ENCODE measurements around the gene CHGA.

Gene CHGA

DNA sequence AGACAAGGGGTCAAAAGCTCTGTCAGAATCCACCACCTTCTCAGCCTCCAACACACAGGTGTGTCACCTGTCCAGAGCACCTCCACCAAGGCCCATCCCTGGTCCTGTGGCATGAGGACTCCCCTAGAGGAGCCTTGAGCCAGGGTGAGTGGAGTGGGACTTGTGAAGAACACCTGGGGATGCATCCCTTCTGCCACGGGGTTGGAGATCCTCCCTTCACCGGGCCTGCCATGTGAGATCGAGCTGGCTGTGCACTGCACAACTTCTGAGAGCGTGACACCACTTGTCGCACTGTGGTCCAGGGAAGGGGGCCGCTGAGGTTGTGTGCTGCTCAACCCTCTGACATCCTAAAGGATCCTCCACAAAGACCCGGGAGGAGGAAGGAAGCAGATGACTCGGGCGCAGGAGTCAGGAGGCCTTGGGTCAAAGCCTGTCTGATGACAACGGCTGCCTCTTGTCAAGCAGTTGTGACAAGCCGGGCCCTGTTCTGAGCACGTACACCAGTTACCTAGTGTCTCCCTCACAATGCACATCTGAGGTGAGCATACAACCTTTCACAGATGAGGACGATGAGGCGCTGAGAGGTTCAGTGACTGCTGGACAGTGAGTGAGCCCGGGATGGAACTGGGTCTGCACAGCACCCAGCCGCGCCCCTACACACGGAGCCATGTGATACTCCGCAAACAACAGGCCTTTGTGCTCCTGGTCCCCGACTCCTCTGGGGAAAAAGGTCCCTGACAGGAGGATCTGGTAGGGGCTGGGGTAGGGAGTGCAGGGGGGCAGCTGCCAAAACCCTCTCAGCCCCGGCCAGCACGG lies 35.6 kb downstream of the CHGA start:
- FAIRE-seq (no peak), DNase-seq (ENCODE audit: extremely low spot score, insufficient read length, low read depth) (no peak)

- DNase-seq (ENCODE audit: extremely low spot score, insufficient read length, low read depth) = no peak
- no peak for FAIRE-seq
Measured at GRCh38 chr14:92959189-92959531, 36.2 kb downstream of the CHGA start.

- DNase-seq (ENCODE audit: extremely low spot score, insufficient read length, low read depth) (no peak), FAIRE-seq (no peak)
Measured at GRCh38 chr14:92959761-92960680, 37.1 kb downstream of the CHGA start.

DNA sequence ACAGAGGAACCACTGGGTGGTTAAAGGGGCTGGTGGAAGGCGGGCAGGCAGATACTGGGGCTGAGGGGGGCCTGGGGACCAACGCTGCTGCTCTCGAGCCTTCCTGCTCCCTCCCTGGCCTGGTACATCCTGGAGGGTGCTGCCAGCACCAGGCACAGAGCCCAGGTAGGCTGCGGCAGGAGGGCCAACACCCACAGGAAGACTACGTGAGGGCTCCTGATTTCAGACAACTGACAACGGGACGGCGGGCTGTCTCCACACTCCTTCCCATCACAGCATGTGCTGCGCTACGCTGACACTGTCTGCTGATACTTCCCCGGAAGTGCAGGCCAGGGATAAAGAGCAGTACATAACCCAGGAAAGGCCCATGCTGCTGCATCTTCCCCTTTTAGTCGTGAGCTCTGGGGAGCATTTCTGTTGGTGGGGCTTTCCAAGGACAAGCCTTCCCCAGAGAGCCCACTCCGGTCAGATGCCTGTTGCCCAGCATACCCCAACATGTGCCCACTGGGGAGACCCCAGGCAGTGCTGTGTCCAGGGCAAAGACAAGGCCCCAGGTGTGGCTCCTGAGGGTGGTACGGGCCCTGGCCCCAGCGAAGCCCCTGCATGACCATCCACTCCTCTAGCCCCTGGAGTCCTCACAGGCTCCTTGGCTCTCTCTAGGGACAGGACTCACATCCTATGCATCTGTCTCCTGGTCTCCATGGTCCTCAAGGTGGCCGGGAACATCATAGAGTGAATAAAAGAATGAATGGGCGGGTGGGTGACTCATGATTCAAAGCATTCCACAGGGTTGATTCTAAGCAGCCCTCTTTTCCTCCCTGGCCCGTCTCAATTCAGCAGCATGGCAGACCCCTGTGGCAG lies 38.0 kb downstream of the CHGA start:
- FAIRE-seq (no peak), DNase-seq (ENCODE audit: extremely low spot score, insufficient read length, low read depth) (no peak)

- no peak for DNase-seq (ENCODE audit: extremely low spot score, insufficient read length, low read depth)
- FAIRE-seq = no peak
Measured at GRCh38 chr14:92961567-92961855, 38.6 kb downstream of the CHGA start.

DNA sequence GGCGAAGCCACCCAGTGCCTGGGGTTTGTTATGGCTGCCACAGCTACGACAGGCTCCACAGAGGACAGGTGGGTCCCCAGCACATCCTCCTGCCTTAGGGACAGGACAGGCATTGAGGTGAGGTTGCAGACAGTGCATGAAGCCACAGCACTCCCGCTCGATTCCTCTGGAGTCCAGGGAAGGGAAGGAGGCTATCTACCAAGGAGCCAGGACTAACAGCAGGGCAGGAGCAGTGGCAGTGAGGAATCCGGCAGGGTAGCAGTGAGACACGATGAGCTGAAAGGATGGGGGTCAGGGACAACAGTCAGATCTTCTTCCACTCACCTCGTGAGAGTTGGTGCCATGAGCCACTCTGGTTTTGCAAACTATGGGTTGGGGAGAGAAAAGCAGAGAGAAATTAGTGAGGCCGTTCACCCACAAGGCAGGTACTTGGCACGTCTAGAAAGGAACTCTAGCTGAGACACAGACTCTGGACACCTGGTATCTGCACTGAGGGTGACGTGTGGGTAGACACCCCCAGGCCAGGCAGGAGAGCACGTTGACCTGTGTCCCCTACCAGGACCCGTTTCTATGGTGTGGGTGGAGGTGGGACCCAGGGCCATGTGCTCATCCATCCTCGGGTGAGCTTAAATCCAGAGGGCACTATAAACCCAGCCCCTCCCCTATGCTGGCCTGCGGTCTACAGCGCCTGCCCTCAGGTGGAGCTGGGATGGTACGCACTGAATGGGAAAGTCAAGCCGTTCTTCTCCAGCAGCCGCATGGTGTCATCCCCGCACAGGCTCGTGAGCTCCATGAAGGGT lies 39.3 kb downstream of the CHGA start:
- no peak for DNase-seq (ENCODE audit: extremely low spot score, insufficient read length, low read depth)
- FAIRE-seq = no peak

DNA sequence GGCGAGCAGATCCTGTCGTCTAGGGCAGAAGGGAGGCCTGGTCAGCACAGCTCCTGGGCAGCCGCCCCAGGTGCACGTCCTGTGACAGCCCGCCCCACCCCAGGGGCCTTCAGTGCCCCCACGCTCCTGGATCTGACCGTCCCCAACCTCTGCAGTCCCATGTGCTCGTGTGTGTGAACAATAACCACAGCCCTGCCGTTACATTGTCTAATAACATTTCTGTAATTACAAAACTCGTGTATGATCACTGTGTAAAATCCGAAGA lies 39.8 kb downstream of the CHGA start:
- DNase-seq (ENCODE audit: extremely low spot score, insufficient read length, low read depth) (no peak), FAIRE-seq (no peak)

- DNase-seq (ENCODE audit: extremely low spot score, insufficient read length, low read depth) = no peak
- no peak for FAIRE-seq
Measured at GRCh38 chr14:92963301-92964123, 40.6 kb downstream of the CHGA start.

GRCh38 chr14:92964124-92965109 lies 41.5 kb downstream of the CHGA start:
- no peak for FAIRE-seq
- no peak for DNase-seq (ENCODE audit: extremely low spot score, insufficient read length, low read depth)

- no peak for DNase-seq (ENCODE audit: extremely low spot score, insufficient read length, low read depth)
Measured at GRCh38 chr14:92965281-92965680, 42.3 kb downstream of the CHGA start.

DNA sequence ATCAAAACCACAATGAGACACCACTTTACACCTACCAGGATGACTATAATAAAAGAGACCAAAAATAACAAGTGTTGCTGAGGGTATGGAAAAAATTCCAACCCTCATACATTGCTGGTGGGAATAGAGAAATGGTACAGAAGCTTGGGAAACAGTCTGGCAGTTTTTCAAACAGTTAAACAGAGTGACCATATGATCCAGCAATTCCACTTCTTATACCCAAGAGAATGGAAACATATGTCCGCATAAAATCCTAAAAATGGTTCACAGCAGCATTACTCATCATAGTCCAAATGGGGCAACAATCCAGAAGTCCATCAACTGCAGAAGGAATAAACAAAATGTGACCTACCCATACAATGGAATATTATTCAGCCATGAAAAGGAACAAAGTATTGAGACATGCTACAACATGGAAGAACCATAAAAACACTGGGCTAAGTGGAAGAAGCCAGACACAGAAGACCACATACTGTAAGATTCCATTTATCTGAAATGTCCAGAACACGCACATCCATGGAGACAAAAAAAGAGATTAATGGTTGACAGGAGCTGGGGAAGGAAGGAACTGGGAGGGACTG lies 44.5 kb downstream of the CHGA start:
- DNase-seq (ENCODE audit: extremely low spot score, insufficient read length, low read depth) = no peak
- no peak for FAIRE-seq

More at GRCh38 chr14:92965281-92965680, 42.3 kb downstream of the CHGA start:
- no peak for FAIRE-seq

DNA sequence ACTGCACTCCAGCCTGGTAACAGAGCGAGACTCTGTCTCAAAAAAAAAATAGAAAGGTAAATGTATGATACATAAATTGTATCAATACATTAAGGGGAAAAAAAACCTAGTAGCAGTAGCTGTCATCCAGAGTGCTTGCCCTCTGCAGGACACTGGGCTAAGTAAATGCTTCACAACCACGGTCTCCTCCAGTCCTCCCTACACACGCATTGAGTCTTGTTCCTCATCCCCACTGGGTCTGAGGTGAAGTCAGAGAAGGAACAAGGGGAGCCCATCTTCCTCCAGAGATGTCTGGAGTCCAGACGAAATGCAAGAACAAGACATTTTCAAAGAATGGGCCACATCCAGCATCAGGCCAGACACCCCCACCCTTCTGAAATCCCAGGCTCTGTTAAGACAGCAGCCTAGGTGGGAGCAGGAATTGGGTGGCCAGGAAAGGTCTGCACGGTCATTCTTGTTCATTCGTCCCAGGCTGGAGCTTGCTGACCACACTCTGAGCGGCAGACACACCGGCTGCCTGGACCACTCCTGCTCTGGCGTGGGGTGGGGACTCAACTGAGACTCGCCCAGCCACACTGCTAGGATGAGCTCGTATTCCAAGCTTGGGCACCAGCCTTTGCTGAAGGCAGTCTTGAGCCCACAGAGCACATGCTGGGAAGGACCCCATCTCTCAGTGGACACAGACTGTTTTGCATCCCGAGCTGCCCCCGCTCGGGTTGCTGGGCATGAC lies 45.5 kb downstream of the CHGA start:
- DNase-seq (ENCODE audit: extremely low spot score, insufficient read length, low read depth) (no peak), FAIRE-seq (no peak)

- no peak for DNase-seq (ENCODE audit: extremely low spot score, insufficient read length, low read depth)
- FAIRE-seq = no peak
Measured at GRCh38 chr14:92969430-92969829, 46.5 kb downstream of the CHGA start.

GRCh38 chr14:92969871-92970270 lies 46.9 kb downstream of the CHGA start:
- DNase-seq (ENCODE audit: extremely low spot score, insufficient read length, low read depth) = no peak

GRCh38 chr14:92970271-92970670 lies 47.3 kb downstream of the CHGA start:
- DNase-seq (ENCODE audit: extremely low spot score, insufficient read length, low read depth) = no peak
- FAIRE-seq = no peak

More at GRCh38 chr14:92969871-92970270, 46.9 kb downstream of the CHGA start:
- FAIRE-seq = no peak

DNA sequence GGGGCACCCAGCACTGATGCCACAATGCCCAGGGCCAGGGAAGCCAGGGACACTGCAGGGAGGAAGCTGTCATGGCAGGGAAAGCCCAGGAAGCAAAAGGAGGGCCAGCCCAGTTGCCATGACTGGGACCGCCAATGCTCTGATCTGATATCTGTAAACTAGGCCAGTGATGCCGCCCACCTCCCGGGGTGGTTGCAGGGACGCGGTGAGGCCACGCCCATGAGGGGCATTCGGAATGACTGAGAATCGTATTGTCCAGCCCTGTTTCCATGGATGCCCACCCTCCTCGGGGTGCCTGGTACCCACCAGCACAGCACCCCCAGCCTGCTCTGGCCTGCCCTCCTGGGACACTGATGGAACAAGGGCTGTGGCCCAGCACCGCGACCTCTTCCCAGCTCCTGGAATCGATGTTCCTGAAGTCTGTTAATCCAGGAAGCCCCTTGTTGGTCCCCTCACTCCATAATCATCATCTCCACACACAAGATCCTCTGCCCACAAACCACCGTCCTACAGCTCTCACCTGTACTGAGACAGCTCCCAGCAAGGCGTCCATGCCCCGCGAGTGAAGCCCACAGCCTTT lies 48.7 kb downstream of the CHGA start:
- FAIRE-seq (no peak), DNase-seq (ENCODE audit: extremely low spot score, insufficient read length, low read depth) (no peak)
